NCI-H128 (cell line): ENCODE data around the gene TDRD9.

Source experiments
- DNase-seq: peaks from one replicate; lab custom pipeline; 2025; ENCODE audit not compliant: unreplicated experiment; lab: John Stamatoyannopoulos, UW

Gene TDRD9

DNA sequence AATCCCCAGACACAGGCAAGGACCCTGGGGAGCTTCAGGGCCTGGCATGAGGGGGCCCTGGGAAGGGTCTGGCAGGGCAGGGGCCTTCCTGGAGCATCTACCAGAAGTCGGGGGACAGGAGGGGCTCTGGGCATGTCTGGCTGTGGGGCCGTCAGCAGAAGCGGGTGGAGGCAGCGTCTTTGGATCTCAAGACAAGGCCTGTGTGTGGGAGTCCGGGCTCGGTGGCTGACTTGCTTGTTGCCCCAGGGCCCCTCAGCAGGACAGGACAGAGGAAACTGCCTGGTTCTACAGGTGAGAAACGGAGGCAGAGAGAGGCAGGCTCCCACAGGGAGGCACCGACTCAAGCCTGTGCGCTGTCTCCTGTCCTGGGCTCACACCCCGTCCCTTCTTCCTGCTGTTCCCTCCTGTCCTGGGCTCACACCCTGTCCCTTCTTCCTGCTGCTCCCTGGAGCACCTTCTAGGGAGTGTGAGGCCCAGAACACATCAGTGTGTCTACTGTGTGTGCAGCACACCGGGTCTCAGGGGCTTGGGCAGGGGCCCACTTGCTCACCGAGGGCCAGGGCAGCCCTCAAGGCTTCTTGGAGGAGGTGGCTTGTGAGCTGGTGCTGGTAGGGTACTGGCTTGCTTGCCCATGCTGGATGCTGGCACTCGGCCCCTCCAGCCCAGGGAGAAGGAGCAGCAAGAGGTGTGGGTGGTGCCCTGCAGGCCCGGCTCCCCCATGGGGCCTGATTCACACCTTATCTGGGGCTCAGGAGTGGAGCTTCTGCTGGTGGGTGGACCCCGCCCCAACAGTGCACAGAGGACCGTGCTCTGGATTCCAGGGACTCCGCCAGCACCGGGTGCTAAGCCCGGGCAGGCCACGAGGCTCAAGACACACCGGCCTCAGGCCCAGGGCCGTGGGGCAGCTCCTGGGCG lies 172.2 kb downstream of the TDRD9 start:
- no peak for DNase-seq

DNA sequence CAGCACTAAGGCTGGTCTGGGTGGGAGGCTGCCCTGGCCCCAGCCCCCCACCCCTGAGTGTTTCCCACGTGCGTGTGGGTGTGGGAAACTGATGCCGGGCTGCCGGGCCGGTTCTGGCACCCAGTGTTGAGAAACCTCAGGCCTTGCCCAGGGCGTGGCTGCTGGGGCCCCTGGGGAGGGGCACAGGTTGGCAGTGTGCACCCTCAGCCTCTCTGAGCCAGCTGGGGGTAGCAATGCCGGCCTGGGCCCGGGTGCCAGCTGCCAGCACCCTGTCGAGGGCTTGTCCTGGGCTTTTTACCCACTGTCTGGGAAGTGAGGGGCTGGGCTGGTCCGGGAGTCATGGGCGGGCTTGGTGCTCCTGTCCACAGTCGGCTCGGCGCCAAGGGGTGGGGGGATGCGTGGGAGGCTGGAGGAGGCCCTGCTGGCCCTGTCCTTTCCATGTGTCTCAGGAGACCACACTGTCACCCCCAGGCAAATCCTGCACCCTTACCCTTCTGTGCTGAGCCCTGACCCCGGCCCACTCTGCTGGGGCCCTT lies 172.9 kb downstream of the TDRD9 start:
- no peak for DNase-seq

DNA sequence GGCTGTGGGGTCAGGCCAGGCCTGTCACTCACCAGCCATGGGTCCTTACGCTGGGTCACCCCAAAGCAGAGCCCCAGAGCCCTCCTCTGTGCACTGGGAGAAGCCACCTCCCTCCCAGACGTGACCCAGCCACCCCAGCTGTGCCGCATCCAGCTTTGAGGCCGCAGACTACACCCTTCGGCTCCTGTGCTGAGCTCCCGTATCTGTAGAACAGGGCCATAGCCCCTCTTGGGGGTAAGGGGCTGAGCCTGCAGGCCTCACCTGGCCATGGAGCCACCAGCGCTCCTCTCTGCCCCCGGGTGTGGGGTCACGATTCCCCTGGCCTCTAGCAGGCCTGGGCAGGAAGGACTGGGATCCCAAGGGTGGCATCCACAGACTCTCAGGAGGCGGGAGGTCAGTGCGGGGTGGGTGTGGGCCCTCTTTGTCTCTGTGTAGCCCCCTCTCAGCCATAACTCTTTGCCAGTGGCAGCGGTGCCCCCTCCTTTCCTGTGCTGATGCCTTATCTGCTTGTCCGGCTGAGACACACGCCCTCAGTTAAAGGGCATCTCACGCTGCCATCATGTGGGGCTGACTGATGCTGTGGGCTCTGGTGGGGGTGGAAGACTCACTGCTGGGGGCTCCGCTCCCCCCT lies 173.5 kb downstream of the TDRD9 start:
- DNase-seq = no peak
